T-helper 1 cell treated with Interleukin-12 subunit alpha and Interleukin-12 subunit beta and Interleukin-4 antibody, amounts not matched to agents 30 ng/mL and 1 ng/mL, for 36 hours (primary cell): Measurements from ENCODE around the gene NCBP3. TPM values are rescaled to one million over a fixed set of nuclear protein-coding genes. Genes with fewer than 3 reads are reported as not detected.

ENCODE experiments used
- intact Hi-C: fragments of 100-400 bp; cut with micrococcal nuclease; formaldehyde crosslinking; loops from one replicate; pipeline ENCODE4 v1.15.1; 2024
- total RNA-seq: library from RNA; stranded (reverse); gene quantifications from 2 replicates; pipeline ENCODE4 v1.2.3, GENCODE V29; 2022

The NCBP3 gene
- total RNA-seq, 1 donor from 2014 or later = 45.7 TPM

GRCh38 chr17:3851461-3852100, 5.5 kb upstream of the NCBP3 start:
- intact Hi-C loops = no loop called here

GRCh38 chr17:3848229-3848835, 2.3 kb upstream of the NCBP3 start:
- intact Hi-C loops = loop anchor here (5.0 kb wide), 1 partner anchor 64 kb away; no protein-coding TSS in a partner anchor

DNA sequence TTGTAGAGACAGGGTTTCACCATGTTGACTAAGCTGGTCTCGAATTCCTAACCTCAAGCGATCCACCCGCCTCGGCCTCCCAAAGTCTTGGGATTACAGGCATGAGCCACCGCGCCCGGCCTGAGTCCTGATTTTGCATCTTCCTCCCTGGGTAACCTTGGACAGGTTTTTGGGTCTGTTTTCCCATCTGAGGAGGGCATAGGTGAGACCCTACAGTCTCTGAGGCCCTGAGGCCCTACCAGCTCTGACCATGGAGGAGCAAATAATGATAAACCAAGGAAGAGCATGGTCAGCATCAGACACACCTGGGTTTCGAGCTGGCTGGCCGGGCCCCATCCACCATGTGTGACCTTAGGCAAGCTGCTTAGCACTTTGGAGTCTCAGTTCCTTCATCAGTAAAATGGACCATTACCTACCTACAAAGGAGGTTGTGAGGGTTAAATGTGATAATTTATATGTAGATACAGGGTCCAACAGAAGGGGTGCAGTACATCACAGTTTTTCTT, 1.2 kb upstream of the NCBP3 start:
- intact Hi-C loops = loop anchor here (5.0 kb wide), 1 partner anchor 65 kb away; no protein-coding TSS in a partner anchor

GRCh38 chr17:3846437-3847164, 555 bp upstream of the NCBP3 start:
- intact Hi-C loops = loop anchor here (1.0 to 5.0 kb wide), 11 partner anchors 19 to 297 kb away; partner anchors contain the start of genes ATP2A3, CAMKK1, CTNS and CYB5D2

DNA sequence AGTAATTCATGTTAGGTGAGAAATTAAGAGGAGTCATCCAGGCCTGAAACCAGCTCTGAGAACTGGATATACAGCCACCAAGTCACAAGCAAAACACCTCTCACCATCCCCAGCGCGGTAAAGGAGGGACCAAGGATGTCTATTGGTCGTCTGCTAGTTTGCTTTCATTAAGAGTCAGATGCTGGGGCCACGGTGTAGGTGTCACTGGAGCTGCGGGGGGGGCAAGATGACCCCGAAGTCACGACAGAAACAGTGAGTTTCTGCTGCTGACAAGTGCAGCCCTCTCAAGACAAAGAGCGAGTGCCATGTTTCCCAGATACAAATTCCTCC, 790 bp downstream of the NCBP3 start:
- intact Hi-C loops = loop anchor here (5.0 kb wide), 1 partner anchor 67 kb away; no protein-coding TSS in a partner anchor

DNA sequence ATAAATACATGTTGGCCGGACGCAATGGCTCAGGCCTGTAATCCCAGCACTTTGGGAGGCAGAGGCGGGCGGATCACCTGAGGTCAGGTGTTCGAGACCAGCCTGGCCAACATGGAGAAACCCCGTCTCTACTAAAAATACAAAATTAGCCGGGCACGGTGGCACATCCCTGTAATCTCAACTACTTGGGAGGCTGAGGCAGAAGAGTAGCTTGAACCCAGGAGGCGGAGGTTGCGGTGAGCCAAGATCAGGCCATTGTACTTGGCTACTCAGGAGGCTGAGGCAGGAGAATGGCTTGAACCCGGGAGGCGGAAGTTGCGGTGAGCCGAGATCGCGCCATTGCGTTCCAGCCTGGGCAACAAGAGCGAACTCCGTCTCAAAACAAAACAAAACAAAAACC, 1.5 kb downstream of the NCBP3 start:
- intact Hi-C loops = loop anchor here (1.0 kb wide), 1 partner anchor 231 kb away; no protein-coding TSS in a partner anchor

GRCh38 chr17:3843935-3844516, 2.0 kb downstream of the NCBP3 start:
- intact Hi-C loops = loop anchor here (1.0 kb wide), 1 partner anchor 231 kb away; no protein-coding TSS in a partner anchor

DNA sequence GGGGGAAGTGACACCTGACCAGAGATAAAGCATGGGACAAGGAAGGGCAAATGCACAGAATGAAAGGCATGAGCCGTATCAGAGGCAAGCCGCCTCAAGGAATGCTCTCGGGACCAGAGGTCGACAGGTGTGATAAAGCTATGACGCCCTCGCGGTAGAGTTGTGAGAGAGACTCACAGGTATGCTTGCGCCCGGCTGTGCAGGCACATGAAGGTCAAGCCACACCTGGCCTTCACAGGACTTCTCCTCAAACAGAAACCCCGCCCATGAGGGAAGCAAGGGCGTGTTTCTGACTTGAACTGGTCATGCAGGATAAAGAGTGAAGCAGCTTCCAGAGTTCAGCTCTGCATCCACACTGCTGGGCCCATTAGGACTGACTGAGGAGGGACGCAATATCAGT, 7.8 kb downstream of the NCBP3 start:
- intact Hi-C loops = no loop called here

DNA sequence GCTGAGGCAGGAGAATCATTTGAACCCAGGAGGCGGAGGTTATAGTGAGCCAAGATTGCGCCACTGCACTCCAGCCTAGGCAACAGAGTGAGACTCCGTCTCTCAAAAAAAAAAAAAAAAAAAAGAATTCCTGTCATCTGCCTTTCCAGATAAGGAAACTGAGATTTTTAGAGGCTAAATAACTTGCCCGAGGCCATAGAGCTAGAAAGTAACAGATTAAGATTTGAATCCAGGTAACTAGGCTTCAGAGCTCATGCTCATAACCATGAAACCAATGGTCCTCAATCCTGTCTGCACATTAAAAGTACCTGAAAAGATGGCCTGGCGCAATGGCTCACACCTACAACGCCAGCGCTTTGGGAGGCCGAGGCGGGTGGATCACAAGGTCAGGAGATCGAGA, 9.5 kb downstream of the NCBP3 start:
- intact Hi-C loops = no loop called here

GRCh38 chr17:3835410-3836229, 10.4 kb downstream of the NCBP3 start:
- intact Hi-C loops = no loop called here

- intact Hi-C loops = no loop called here
Observed at GRCh38 chr17:3834811-3835210, 11.2 kb downstream of the NCBP3 start.

DNA sequence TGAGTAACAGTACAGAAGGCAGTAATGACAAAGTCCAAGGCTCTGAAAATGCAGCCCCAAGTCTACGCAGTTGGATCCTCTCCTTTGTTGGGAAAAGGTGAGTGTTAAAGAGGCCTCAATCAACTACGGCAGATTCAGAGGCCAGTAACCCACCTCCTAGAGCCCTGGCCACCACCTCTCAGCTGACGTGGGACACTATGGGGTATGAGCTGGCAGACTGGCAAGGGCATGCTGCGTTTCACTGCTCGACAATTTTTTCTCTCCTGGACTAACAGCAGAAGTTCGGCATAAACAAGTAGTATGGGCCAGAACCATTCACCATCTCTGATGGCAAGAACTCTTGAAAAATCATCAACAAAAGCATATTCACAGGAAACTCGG, 17.2 kb downstream of the NCBP3 start:
- intact Hi-C loops = no loop called here

GRCh38 chr17:3828151-3828851, 17.7 kb downstream of the NCBP3 start:
- intact Hi-C loops = no loop called here

DNA sequence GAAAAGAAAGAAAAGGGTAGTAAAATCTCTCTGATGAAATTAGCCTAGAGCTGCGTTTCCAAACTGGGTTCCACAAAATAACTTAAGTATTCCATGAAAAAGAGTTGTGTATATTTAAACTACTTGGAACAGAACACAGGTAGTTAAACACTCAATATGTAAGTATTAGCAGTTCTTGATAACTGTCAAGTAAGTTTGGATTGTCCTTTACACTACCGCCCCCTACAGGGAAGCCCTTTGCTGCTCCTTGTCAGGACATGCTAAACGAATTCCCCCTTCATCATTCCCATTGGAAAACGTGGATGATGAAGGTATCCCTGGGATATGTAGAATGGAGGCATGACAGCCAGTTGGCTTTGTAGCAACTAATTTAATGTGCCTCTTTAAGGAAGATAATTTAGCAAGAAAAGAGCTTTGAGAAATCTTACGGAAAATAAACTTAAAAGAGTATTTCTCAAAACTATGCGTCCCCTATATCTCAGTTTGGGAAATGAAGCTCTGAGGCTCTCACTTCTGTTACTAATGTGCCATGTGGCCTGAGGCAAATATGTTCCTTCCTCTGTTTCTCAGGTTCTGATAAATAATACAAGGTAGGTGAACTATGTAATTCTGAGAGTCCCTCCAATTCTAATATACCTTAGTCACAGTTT, 18.8 kb downstream of the NCBP3 start:
- intact Hi-C loops = loop anchor here (1.0 to 2.0 kb wide), 4 partner anchors 19 to 225 kb away; partner anchors contain the start of gene NCBP3

- intact Hi-C loops = loop anchor here (2.0 kb wide), 1 partner anchor 143 kb away; no protein-coding TSS in a partner anchor
Observed at GRCh38 chr17:3826191-3826590, 19.9 kb downstream of the NCBP3 start.

DNA sequence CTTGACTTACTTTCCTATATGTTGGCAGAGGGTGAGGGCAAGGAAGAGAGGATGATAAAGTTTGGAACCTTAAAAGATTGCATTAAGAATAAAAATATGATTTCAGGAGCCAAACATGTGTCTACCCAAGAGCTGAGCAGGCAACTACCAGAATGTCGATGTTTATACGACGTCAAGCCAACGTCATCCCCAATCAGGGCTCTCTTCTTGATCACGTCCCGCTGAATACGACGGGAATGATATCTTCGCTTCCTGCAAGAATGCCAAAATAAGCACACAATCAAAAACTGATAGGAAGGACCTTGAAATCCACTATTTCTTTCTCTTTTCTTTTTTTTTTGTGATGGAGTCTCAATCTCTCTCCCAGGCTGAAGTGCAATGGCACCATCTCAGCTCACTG, 24.9 kb downstream of the NCBP3 start:
- intact Hi-C loops = no loop called here

DNA sequence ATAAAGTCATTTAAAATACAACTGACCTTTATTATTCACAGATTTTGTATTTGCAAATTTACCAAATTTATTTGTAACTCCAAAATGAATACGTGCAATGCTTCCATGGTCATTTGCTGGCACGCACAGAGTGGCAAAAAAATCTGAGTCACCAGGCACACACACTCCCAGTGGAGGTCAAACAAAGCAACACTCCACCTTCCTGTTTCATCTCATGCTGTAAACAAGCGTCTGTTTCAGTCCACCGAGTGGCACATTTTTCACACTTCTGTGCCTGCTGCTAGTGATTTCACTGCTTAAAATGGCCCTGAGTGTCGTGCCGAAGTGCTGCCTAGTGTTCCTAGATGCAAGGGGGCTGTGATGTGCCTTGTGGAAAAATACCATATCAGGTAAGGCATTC, 27.3 kb downstream of the NCBP3 start:
- intact Hi-C loops = no loop called here

- intact Hi-C loops = no loop called here
Observed at GRCh38 chr17:3817851-3818605, 28.0 kb downstream of the NCBP3 start.

GRCh38 chr17:3815925-3816324, 30.1 kb downstream of the NCBP3 start:
- intact Hi-C loops = no loop called here
